ENCODE results near the gene LRRC57.

The LRRC57 gene

DNA sequence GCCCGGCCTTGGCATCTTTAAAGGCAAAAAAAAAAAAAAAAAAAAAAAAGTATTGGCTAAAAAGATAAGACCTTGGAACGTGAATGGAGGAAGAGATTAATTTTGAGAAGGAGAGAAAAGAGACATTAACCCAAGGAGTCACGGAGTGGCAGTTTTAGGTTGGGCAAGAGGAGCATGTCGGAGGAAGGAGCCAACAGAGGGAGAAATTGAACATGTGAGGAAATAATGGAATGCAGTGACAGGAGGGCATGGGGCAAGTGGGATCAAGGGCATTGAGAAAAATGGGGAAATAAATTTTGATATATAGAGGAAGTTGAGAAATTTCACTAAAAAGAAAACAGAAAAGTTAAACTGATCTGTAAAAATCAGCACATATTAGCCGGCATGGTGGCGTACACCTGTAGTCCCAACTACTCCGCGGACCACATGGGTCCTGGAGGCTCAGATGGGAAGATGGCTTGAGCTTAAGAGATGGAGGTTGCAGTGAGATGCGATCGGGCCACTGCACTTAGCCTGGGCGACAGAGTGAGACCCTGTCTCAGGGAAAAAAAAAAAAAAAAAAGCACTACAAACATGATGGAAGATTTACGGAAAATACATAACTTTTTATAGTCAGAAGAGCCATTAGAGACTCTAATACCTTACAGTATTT, 1.3 kb upstream of the LRRC57 start:
- ATAC-seq: no peak
- DNase-seq: no peak

DNA sequence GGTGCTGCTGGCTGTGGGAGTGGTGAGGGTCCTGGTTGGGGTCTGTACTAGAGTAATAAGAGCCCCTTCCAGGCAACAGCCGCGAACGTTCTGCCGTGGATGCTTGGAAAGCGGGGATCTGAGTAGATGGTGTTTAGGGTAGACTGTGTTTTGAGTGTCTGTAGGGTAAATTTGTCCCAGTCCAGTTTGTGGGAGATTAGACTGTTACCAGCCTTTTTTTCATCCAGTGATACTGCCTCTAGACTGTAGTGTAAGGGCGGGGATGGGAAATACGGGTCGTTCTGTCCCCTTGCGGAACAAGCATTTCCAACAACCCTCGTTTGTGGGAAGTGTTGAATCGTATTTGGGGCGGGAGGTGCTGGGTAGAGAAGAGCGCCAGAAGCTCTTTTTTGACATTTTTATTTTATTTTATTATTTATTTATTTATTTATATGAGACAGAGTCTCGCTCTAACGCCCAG, 469 bp upstream of the LRRC57 start:
- no peak for DNase-seq

DNA sequence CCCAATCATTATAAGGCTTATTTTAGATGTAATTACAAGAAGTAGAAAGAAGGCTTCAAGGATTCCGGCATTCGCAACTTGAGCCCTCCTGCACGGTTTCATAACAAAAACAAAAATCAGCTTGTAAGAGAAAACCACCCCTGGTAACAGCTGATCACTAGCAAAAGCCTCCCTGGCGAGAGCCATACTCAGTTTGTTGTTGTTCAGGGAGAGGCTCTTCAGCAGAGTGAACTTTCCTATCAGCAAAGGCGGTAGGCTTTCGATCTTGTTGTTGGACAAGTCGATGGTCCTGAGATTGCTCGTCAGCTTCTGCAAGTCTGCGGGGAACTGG, 710 bp downstream of the LRRC57 start:
- ATAC-seq: peak; percentile 5

More for the DNA sequence above, 469 bp upstream of the LRRC57 start:
- ATAC-seq: peak; percentile 55

DNA sequence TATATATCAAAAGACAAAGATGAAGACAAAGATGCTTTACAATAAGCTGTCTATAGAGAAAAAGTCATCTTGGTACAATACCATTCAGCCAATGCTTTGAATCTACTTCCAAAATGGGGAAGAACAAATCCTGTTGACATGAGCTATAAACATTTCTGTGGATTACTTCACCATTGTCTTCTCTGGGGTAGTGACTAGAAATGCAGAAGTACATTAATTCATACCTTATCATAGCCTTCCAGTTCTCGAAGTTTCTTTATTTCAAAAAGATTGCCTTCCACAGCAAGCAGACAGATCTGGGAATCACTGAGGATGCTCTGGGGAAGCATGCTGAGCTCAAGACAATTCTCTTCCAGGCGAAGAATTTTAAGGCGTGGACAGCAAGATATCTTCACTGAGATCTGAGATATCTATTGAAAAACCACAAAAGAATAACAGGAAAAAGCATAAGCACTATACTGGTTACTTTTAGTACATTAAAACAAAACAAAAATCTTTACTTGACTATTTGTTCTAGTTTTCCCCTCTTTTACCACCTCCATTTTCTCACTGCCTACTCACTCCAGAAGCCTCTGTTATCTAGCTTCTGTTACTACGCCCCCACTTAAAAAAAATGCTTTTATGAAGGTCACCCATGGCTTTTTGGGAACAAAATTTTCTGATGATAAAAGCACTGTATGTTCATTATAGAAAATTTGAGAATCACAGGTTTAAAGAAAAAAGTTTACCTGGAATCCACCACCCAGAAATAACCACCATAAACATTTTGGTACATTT, 3.6 kb downstream of the LRRC57 start:
- no peak for ATAC-seq
- DNase-seq: no peak

More for the DNA sequence above, 710 bp downstream of the LRRC57 start:
- DNase-seq: no peak

DNA sequence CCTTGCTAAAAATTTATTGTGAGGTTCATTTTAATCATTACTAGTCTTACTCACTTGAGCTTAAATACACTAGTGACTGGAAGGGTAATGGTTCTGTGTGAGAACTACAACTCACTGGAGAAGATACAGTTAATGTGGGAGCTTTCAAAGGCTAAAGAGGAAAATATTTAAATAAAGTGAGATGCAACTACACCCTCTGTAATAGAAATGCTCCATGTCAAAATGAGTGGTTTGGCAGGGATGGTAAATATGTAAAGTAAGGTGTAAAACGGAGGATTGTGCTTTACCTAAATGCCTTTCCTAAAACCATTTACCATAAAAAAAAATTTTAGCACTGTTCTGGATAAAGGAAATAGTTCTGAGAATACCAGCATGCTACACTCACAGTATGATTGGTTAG, 15.3 kb downstream of the LRRC57 start:
- ATAC-seq (no peak), DNase-seq (no peak)

DNA sequence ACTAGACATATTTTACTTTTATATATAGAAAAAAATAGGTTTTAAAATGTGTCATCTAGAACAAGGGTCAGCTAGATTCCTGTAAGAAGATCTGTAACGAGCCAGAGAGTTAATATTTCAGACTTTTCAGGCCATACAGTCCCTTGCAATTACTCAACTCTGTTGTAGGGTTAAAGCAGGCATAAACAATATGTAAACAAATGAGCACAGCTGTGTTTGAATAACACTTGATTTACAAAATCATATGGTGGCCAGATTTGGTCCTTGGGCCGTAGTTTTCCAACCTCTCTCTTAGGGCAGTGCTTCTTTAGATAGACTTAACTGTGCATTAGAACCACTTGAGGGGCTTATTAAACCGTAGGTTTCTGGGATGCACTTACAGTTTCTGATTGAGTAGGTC, 19.6 kb downstream of the LRRC57 start:
- DNase-seq (no peak), ATAC-seq (no peak)

DNA sequence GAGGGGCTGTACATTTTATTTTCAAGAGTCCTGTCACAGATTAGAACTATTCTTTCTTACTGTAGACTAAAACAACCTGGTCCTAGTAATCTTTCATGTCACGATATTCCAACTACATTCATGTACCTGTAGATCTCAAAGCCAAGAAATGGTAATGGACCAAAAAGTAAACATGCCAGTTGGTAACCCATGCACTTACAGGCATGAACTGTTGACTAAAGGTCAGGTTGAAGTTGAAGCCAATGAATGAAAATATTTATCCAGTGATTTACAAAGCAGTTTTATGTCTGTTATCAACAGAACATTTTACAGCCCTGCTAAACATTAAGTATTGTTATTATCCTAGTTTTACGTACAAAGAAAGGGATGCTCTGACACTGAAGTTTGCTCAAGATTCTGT, 25.3 kb downstream of the LRRC57 start:
- DNase-seq: no peak
- ATAC-seq: no peak

DNA sequence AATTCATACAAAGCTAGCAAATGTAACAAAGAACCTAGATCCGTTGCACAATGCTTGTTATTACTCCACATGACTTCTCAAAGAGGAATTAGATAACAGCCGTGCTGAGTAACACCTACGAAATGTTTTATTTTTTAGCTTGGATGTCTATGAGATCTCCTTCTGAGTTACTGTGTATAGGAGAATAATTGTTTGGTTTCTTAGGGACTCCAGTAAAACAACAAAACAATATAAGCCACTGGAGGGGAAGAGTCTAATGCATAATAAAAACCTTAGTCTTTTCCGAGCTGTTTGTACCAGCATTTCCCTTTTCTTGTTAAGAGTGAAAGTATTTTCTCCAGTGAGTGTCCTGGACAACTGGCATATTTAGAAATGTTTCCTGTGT, 37.6 kb downstream of the LRRC57 start:
- ATAC-seq: no peak
- DNase-seq: no peak

DNA sequence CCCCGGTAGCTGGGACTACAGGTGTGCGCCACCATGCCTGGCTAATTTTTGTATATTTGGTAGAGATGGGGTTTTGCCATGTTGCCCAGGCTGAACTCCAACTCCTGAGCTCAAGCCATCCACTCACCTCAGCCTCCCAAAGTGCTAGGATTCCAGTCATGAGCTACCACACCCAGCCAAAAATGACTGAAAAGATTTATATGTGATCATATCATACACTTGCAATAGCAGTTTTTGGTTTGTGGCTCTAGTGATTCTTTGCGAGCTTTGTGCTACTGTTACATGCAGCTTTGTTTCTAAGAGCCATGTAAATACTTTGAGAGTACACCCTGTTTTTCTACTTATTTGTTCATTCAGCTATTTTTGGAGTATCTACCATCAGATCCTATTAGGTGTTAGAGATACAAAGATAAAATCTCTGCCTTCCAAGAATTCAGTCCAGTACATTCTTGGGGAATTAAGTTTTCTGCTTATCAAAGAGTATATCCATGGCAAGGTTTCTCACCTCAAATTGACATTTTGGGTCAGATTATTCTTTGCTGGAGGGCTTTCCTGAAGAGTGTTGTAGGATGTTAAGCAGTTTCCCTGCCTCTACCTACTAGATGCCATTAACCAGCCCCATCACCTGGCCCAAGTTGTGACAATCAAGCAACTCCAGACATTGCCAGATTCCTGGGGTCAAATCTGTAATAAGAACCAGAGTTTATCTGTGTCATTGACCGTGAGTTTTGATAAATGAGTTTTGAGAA, 38.2 kb downstream of the LRRC57 start:
- ATAC-seq (no peak), DNase-seq (no peak)

DNA sequence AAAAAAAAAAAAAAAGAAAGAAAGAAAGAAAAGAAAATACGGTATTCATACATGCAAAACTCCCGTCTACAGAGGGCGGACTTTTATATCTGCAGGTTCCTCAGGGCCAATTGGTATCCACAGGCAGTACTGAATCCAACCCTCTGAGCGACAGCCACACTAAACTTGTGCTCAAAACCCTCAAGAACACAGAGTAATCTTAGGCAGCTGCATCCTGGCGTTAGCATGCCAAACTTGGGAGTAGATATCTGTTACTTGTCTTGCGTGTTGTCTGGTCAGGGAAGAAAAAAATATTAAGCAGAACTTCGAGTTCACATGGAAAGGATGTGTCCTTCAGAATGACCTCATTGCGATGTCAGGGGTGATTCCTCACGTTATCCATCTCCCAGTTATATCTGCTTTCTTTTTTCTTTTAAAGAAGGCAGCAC, 40.3 kb downstream of the LRRC57 start:
- ATAC-seq (no peak), DNase-seq (no peak)

DNA sequence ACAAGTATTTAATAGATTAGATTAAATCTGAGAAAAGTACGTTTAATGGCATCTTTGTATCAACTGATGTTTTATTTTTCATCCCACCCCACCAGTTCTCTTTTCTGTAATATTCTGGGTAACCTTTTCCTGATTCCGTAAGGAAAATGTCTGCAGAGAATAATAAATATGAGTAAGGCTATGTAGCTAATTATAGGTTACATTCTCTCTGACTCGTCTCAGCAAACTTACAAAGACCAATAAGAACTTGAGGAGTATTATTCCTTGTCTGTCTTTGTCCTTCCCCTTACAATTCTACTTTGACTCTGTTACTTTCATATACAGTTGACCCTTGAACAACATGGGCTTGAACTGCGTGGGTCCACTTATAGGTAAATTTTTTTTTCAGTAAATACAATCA, 41.1 kb downstream of the LRRC57 start:
- ATAC-seq: no peak
- no peak for DNase-seq

DNA sequence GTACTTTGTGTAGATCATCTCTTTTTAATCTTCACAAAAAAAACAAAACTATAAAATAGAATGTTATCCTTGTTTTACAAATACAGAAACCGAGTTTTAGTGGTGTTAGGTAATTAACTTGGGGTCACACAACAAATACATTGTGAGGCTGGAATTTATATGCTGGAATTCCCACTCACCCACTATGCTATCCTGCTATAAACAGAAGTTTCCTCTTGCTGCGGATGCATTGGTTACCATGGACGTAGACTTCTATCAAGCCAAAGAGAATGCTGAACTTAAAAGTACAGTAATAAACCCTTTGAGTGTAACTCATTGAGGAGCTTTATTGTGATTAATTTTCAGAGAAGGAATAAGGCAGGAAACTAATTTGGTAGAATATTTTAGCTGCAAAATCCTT, 44.0 kb downstream of the LRRC57 start:
- ATAC-seq (no peak), DNase-seq (no peak)

DNA sequence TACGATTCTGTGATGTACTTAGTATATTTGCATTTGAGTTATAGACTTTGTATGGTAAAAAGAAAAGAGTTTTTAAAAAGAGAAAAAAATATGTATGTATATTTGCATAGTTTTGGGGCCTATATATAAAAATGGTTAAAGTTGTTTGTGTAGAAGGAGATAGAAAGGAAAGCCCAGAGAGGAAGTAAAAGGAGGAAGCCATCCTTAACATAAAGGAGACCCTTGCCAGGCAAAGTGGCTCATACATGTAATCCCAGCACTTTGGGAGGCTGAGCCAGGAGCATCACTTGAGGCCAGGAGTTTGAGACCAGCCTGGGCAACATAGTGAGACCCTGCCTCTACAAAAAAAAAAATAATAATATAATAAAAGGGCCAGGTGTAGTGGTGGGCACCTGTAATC, 44.8 kb downstream of the LRRC57 start:
- DNase-seq: no peak
- ATAC-seq: no peak

DNA sequence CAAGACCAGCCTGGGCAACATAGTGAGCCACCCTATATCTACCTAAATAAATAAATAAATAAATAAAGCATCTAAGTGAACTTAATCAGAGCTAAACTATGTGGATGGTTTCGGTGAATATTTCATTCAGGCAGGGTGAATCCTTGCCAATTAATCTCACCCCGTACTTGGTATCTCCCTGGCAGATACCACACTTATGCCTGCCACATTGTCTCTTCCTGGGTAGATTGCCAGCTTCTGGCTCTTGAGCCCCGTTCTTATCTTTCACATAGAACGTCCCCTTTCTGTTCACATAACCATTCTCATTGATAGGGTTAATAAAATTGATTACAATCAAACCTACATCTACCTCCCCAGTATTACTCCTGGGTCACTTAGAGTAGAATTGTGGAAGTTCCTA, 46.1 kb downstream of the LRRC57 start:
- DNase-seq (no peak), ATAC-seq (no peak)

DNA sequence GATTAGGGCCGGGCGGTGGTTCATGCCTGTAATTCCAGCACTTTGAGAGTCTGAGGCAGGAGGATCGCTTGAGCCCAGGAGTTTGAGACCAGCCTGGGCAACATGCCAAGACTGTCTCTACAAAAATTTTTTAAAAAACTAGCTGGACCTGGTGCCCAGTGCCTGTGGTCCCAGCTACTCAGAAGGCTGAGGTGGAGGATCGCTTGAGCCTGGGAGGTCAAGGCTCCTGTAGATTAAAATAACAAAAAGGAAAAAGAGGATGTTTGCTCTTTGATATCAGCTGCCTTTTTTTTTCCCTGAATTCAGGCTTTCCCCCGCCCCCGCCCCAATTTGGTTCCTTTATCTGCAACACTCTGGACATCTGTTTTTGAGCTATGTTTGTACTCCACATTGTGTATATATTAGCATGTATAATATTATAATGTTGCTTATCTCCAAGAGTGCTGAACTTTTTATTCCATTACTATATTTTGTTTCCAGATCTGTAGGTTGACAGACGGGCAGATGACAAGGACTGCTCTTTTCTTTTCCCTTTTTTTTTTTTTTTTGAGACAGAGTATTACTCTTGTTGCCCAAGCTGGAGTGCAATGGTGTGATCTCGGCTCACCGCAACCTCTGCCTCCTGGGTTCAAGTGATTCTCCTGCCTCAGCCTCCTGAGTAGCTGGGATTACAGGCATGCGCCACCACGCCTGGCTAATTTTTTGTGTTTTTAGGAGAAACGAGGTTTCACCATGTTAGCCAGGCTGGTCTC, 48.6 kb downstream of the LRRC57 start:
- ATAC-seq: no peak
- no peak for DNase-seq

DNA sequence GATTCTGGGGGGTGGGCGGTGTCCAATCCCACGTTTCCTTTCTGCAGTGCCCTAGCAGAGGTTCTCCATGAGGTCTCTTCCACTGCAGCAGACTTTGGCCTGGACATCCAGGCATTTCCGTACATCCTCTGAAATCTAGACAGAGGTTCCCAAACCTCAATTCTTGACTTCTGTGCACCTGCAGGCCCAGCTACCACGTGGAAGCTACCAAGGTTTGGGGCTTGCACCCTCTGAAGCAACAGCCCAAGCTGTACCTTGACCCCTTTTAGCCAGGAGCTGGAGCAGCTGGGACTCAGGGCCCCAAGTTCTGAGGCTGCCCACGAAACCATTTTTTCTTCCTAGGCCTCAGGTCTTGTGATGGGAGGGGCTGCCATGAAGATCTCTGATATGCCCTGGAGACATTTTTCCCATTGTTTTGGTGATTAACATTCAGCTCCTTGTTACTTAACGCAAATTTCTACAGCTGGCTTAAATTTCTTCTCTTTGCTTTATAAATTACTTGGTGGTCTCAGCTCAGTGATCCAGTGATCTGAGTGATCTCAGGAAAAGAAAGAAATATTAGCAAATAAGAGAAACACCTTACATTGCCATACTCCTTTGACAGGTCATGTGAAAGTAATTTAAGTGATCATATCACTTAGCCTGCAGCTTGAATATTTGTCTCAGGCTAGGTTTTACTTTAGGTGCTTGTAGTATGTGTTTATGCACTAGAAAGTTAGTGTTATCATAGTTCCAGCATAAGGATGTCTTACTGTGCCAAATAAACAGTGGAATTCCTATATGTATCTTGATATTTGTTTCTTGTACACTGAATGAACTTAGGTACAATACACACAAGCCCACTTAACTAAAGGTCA, 50.2 kb downstream of the LRRC57 start:
- no peak for ATAC-seq
- DNase-seq: no peak

DNA sequence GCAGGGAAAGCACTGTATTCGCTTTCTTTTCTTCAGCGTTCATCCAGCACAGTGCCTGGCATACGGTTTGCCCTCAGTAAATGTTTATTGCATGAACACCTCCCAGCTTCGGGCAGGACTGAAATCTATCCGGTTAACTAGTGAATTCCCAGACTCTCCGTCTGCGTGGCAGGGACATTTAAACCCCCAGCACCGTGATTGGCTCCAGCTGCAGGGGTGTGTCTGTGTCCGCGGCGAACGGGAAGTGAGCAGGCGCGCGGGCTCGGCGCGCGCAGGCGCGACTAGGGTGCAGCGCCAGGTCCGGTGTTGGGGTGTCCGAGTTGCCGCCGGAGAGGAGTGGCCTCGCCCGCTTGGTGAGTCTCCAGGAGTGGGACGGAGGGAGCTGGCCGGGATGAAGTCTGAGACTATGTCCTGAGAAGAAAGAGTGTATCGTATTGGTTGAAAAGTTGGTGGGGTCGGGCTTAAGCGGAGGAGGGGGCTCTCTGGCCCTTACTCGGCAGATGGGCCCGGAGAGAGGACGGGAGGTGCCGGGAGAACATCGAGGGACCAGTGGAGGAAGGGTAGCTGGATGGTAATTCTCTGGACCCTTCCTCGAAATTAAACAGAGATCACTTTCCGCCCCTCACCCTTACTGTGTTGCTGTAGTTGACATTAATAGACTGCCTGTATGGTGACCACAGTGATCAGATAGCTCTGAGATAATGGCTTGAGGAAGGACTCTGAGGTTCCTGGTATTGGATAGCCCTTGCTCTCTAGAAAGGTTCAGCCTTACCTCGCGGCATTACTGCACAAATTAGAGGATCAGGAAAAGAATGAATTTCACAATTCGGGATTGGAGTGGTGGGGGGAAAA, 53.0 kb downstream of the LRRC57 start, which contains the start of gene SNAP23:
Gene SNAP23 (plus strand): TSS at position 274 of the 852 bp plus-strand sequence. CDS start 16,213 bp downstream, outside the sequence.
- ATAC-seq: peak; percentile 94
- DNase-seq: peak; percentile 88

DNA sequence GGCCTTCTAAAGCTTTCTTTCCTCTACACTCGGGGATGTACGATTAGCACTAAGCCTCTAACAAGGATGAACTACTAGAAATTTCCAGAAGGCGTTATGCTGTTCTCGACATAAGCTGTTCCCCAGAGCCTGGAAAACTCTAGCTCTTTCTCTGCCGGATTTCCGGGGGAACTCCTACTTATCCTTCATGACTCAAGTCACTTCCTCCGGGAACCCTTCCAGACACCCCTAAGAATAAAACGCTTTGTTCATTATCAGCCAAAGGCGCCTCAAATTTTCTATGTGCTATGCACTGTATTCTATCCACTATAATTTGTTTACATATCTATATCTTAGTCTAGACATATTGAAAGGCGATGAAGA, 53.6 kb downstream of the LRRC57 start:
- DNase-seq (peak; percentile 45), ATAC-seq (no peak)

DNA sequence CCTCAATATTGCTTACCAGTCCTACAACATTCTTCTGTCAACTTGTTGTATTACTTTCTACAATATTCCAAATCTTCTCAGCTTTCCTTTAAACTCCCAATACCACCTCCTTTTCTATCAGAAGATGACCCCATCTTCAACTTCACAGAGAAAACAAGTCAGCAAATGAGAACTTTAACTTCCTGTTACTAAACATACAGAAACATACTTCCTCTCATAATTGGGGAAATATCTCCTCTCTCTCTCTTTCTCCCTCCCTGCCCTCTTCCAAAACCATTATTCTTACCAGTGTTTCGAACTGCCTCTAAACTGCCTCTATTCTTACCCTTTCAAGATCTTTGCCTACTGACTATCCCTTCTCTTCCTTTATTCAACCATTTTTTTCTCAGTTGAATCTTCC, 54.9 kb downstream of the LRRC57 start:
- DNase-seq (no peak), ATAC-seq (no peak)

DNA sequence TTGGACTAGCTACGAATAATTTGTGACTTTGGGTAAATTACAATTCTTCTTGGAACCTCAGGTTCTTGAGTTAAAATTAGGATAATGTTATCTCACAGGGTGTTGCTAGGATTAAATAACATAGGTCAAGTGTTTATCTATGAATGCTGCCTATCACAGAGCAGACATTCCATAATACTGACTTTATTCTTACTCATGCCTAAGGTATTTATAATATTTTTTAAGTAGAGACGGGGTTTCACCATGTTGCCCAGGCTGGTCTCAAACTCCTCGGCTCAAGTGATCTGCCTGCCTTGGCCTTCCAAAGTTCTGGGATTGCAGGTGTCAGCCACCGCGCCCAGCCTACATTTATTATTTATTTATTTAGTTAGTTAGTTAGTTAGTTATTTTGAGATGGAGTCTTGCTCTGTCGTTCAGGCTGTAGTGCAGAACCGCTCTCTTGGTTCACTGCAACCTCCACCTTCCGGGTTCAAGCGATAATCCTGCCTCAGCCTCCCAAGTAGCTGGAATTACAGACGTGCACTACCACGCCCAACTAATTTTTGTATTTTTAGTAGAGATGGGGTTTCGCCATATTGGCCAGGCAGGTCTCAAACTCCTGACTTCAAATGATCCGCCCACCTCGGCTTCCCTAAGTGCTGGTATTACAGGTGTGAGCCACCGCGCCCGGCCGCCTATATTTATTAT, 56.9 kb downstream of the LRRC57 start:
- DNase-seq: no peak
- ATAC-seq: no peak

Measured in stimulated activated naive CD8-positive, alpha-beta T cell treated with anti-CD3 and anti-CD28 coated beads, Interleukin-15, Interleukin-2, amounts not matched to agents 100 U/mL and 50 U/mL, for 24 hours (primary cell).